K562 (cell line): ENCODE results near the gene GPC3. TPM values are rescaled to one million over a fixed set of nuclear protein-coding genes. Genes with fewer than 3 reads are reported as not detected.

Experiments
- ATAC-seq: fragments of 200-7000 bp; cut with Tn5 transposase; 3 replicates; pipeline ENCODE4 v1.9.1; 2020; ENCODE audit warnings: moderate library complexity
- BruUV-seq: library from RNA; stranded (reverse); fragments of 400-500 nt; replicated peaks from 2 replicates; lab custom pipeline; 2021; lab: Mats Ljungman, UMichigan
- CTCF ChIA-PET: fragments of 300-600 bp; formaldehyde crosslinking; extraction: SDS; loops from one replicate; lab custom pipeline; 2021; ENCODE audit warnings: low intra/inter-chr PET ratio; lab: Yijun Ruan, JAX
- POLR2A ChIA-PET: fragments of 300-600, 350-650 bp; sonication (Branson Sonifier 250); formaldehyde crosslinking; extraction: SDS; loops from one replicate; lab custom pipeline; 2021; ENCODE audit warnings: antibody characterized with exemption, inconsistent platforms; lab: Yijun Ruan, JAX
- DNase-seq, 4 experiments: peaks; one replicate each; pipeline versions ENCODE4 v3.0.0 to v3.0.0-alpha.2; 2011 to 2018; ENCODE audit warnings: low spot score in 3 of 4, mixed read lengths in 3 of 4; ENCODE audit errors: extremely low read depth in 1 of 4
- FAIRE-seq: peaks from 2 replicates; lab custom pipeline; 2011; peaks lifted over from hg19 to GRCh38; lab: Jason Lieb, UNC
- H2AFZ ChIP-seq: 2 replicates; pipeline ENCODE4 v1.6.0; 2011; ENCODE audit warnings: low read depth, low read length, control low read depth, inconsistent platforms
- H3K27ac ChIP-seq: fragments of 200-600 bp; 3 replicates; pipeline ENCODE4 v1.8.0; 2011; ENCODE audit warnings: low read depth, mild to moderate bottlenecking, control low read depth, inconsistent platforms, low read length, moderate library complexity, mixed read lengths; ENCODE audit errors: extremely low read depth
- H3K27me3 ChIP-seq, 2 experiments: fragments of 300-600 bp in 1 of 2; 2 replicates in 1 of 2; 3 replicates in 1 of 2; pipeline versions ENCODE4 v1.6.0 to v1.8.0; 2011; ENCODE audit warnings: inconsistent platforms in 2 of 2, low read length in 2 of 2, mild to moderate bottlenecking in 1 of 2, mixed read lengths in 1 of 2, moderate library complexity in 1 of 2; ENCODE audit not compliant: control insufficient read depth in 2 of 2, insufficient read depth in 2 of 2
- H3K36me3 ChIP-seq: fragments of 300-600 bp; 3 replicates; pipeline ENCODE4 v1.8.0; 2011; ENCODE audit warnings: mild to moderate bottlenecking, low read length, inconsistent platforms; ENCODE audit not compliant: control insufficient read depth, insufficient read depth
- H3K4me1 ChIP-seq, 2 experiments: fragments of 200-600 bp in 1 of 2; replicated peaks in 1 of 2; 2 replicates in 1 of 2; 3 replicates in 1 of 2; pipeline versions ENCODE4 v1.5.1 to v1.8.0; 2011; ENCODE audit warnings: inconsistent platforms in 2 of 2, low read length in 2 of 2, mild to moderate bottlenecking in 1 of 2, mixed read lengths in 1 of 2, moderate library complexity in 1 of 2; ENCODE audit not compliant: control insufficient read depth in 2 of 2, insufficient read depth in 2 of 2
- H3K4me2 ChIP-seq: 2 replicates; pipeline ENCODE4 v1.6.1; 2011; ENCODE audit warnings: low read length, control low read depth, inconsistent platforms, mixed read lengths; ENCODE audit not compliant: insufficient read depth
- H3K4me3 ChIP-seq: fragments of 200-600 bp; sonication (generic), shearing (Covaris generic); 2 replicates; pipeline ENCODE4 v1.5.1; 2016; ENCODE audit warnings: control low read depth, inconsistent platforms
- H3K79me2 ChIP-seq: fragments of 200-600 bp; 3 replicates; pipeline ENCODE4 v1.8.0; 2011; ENCODE audit warnings: low read length, inconsistent platforms; ENCODE audit not compliant: control insufficient read depth, insufficient read depth
- H3K9ac ChIP-seq, 2 experiments: 2 replicates each; pipeline versions ENCODE4 v1.6.0 to v1.6.1; 2011; ENCODE audit warnings: low read depth in 2 of 2, low read length in 2 of 2, control low read depth in 1 of 2, inconsistent platforms in 1 of 2, mild to moderate bottlenecking in 1 of 2, mixed read lengths in 1 of 2; ENCODE audit not compliant: insufficient read depth in 1 of 2
- H3K9me1 ChIP-seq: one replicate; pipeline ENCODE4 v1.6.0; 2011; ENCODE audit warnings: inconsistent platforms, mild to moderate bottlenecking, low read length, moderate library complexity; ENCODE audit not compliant: control insufficient read depth, insufficient read depth
- H3K9me3 ChIP-seq: replicated peaks from 2 replicates; pipeline ENCODE4 v1.5.1; 2011; ENCODE audit warnings: low read depth, low read length, inconsistent platforms; ENCODE audit not compliant: control insufficient read depth, insufficient read depth
- H4K20me1 ChIP-seq: replicated peaks from 2 replicates; pipeline ENCODE4 v1.6.1; 2011; ENCODE audit warnings: low read length, inconsistent platforms, mixed read lengths; ENCODE audit not compliant: control insufficient read depth, insufficient read depth
- BCOR ChIP-seq: fragments of 450-650 bp; IDR thresholded peaks from 2 replicates; pipeline ENCODE4 v1.6.1; 2016
- CBFA2T3 ChIP-seq: fragments of 450-650 bp; IDR thresholded peaks from 2 replicates; pipeline ENCODE4 v1.6.1; 2017
- CBX3 ChIP-seq, 2 experiments: IDR thresholded peaks; 1 replicate in 1 of 2; 2 replicates in 1 of 2; pipeline ENCODE4 v1.6.1; 2012; ENCODE audit warnings: inconsistent platforms in 2 of 2, low read length in 2 of 2, borderline replicate concordance in 1 of 2, control low read depth in 1 of 2
- HNRNPL ChIP-seq: fragments of 200-400 bp; formaldehyde crosslinking; IDR thresholded peaks from 2 replicates; pipeline ENCODE4 v1.6.1; 2017; ENCODE audit warnings: low read depth, mild to moderate bottlenecking, low read length
- JUND ChIP-seq, 2 experiments: IDR thresholded peaks; 2 replicates in 1 of 2; 3 replicates in 1 of 2; pipeline ENCODE4 v1.6.1; 2011; ENCODE audit warnings: borderline replicate concordance in 2 of 2, low read depth in 2 of 2, low read length in 2 of 2, improper control_type of control experiment in 1 of 2, missing biosample characterization in 1 of 2, missing genetic modification characterization in 1 of 2, missing genetic modification reagents in 1 of 2
- NFRKB ChIP-seq: fragments of 450-650 bp; IDR thresholded peaks from 2 replicates; pipeline ENCODE4 v1.6.1; 2016; ENCODE audit warnings: low read depth
- PURB ChIP-seq: sonication (generic); formaldehyde crosslinking; IDR thresholded peaks from 2 replicates; pipeline ENCODE4 v1.9.0; 2021; ENCODE audit warnings: low read depth, mild to moderate bottlenecking, missing genetic modification reagents
- RBBP5 ChIP-seq: fragments of 200-600 bp; sonication (generic); IDR thresholded peaks from 2 replicates; pipeline ENCODE4 v1.6.1; 2012; ENCODE audit warnings: borderline replicate concordance, mild to moderate bottlenecking, low read length, control low read depth, inconsistent platforms; ENCODE audit not compliant: insufficient read depth, poor library complexity, severe bottlenecking
- SMARCB1 ChIP-seq: IDR thresholded peaks from 2 replicates; pipeline ENCODE4 v1.6.1; 2011; ENCODE audit warnings: improper control_type of control experiment, low read depth; ENCODE audit not compliant: insufficient read length
- SOX6 ChIP-seq: fragments of 450-650 bp; IDR thresholded peaks from 2 replicates; pipeline ENCODE4 v1.6.1; 2014; ENCODE audit warnings: mild to moderate bottlenecking
- STAT5B ChIP-seq: fragments of 250-450 bp; sonication (Bioruptor Pico); IDR thresholded peaks from 2 replicates; pipeline ENCODE4 v1.8.0; 2021; ENCODE audit warnings: mild to moderate bottlenecking, inconsistent platforms
- TCF7L2 ChIP-seq: fragments of 150-350 bp; IDR thresholded peaks from 2 replicates; pipeline ENCODE4 v1.6.1; 2016; ENCODE audit warnings: low read depth, mild to moderate bottlenecking, low read length, moderate library complexity
- ZBTB17 ChIP-seq: fragments of 450-650 bp; formaldehyde crosslinking; IDR thresholded peaks from 2 replicates; pipeline ENCODE4 v1.4.0; 2020; ENCODE audit warnings: mild to moderate bottlenecking
- ZNF436 ChIP-seq: fragments of 250-450, 450-650 bp; sonication (Bioruptor Pico); formaldehyde crosslinking; IDR thresholded peaks from 2 replicates; pipeline ENCODE4 v1.7.0; 2020; ENCODE audit warnings: mild to moderate bottlenecking
- WGBS: fragments of 100-300 bp; shearing (Covaris generic); methylation state at CpG from one replicate; pipeline ENCODE4 v1.1.6; 2016; ENCODE audit warnings: low coverage, mixed read lengths; ENCODE audit not compliant: insufficient coverage; ENCODE audit errors: missing lambda C conversion rate; 5-methylcytosine and 5-hydroxymethylcytosine counted together
- in situ Hi-C: fragments of 300-500 bp; cut with MboI; formaldehyde crosslinking; loops from 4 replicates; pipeline ENCODE4 v1.15.0; 2018; ENCODE audit warnings: inconsistent platforms, mixed read lengths
- intact Hi-C: fragments of 100-400 bp; cut with micrococcal nuclease; formaldehyde crosslinking; loops from 2 replicates; pipeline ENCODE4 v1.14.2; 2022
- polyA plus RNA-seq, 8 experiments: library from polyadenylated mRNA; depleted of rRNA in 4 of 8; stranded (reverse) in 5 of 8; unstranded in 3 of 8; fragments of >200 nt; fragmentation: Nextera tagmentation in 2 of 8; fragmentation: Illumina TruSeq in 1 of 8; extraction: Ambion mirVana in 2 of 8; extraction: Trizol in 1 of 8; gene quantifications; 2 replicates each; pipeline versions ENCODE4 v1.2.1 to v1.2.3, GENCODE V29; 2011 to 2014; ENCODE audit warnings: inconsistent platforms in 1 of 8, missing spikeins in 1 of 8
- total RNA-seq, 7 experiments: library from RNA; depleted of rRNA in 6 of 7; stranded (reverse); fragments of >200 nt in 6 of 7; fragmentation: Illumina TruSeq in 2 of 7; extraction: Trizol in 2 of 7; gene quantifications; 2 replicates each; pipeline versions ENCODE4 v1.2.1 to v1.2.3, GENCODE V29; 2011 to 2021; ENCODE audit warnings: low replicate concordance in 1 of 7
- TF ChIP-seq, protein P1 (sequence below): fragments of 250-450 bp; sonication (Bioruptor Pico); IDR thresholded peaks from 2 replicates; pipeline ENCODE4 v1.8.0; 2021; ENCODE audit warnings: moderate library complexity, mild to moderate bottlenecking, inconsistent platforms
- TF ChIP-seq, protein P2 (sequence below): fragments of 250-450 bp; sonication (Bioruptor Pico); IDR thresholded peaks from 2 replicates; pipeline ENCODE4 v1.4.0; 2020; ENCODE audit warnings: mild to moderate bottlenecking, moderate library complexity

The GPC3 gene
- total and polyA plus RNA-seq, 9 of the 15 experiments (the other 6 are each of a cell fraction or from before 2014, with no cell fraction given): 0.42 TPM; not detected in 8

DNA sequence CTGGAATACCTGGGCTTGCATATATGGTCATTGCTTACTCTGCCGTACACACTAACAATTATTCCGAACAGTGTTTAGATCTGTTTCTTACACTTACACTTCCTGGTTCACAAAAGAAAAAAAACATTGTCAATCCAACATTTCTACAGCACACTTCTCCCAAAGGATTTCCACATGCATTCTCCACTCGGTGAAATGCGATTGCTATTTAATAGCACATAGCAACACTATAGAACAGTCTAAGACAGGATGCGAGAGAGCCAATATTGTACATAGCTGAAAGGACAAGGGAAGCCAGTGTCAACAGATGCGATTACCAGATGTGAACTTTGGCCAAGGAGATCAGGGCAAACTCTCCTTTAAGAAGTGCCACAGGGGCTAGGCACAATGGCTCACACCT, 349.4 kb downstream of the GPC3 start:
- no peak for ATAC-seq
- no peaks in the 10 kb centered on the region for H3K9me3 ChIP-seq
- 3% methylated on average over 6 of the region's 6 CpGs for WGBS
- ChIA-PET POLR2A (no interaction called here), CTCF (no interaction called here)
- no peak for DNase-seq
- no peaks in the 10 kb centered on the region for H3K79me2 ChIP-seq
- in situ Hi-C loops: no loop called here
- no peaks in the 10 kb centered on the region for H3K4me1 ChIP-seq
- no peaks in the 10 kb centered on the region for H3K27me3 ChIP-seq
- no peak overlapping the region for H2AFZ ChIP-seq
- no peaks in the 10 kb centered on the region for H3K36me3 ChIP-seq
- intact Hi-C loops: no loop called here
- no peak overlapping the region for H3K4me3 ChIP-seq
- no peaks in the 10 kb centered on the region for H3K9me1 ChIP-seq
- H4K20me1 ChIP-seq: no peaks in the 10 kb centered on the region
- TF ChIP-seq RBBP5: no peak
- no peak for TF ChIP-seq NFRKB
- TF ChIP-seq ZBTB17 (CRISPR knock-in tag): no peak
- TF ChIP-seq, protein P1, sequence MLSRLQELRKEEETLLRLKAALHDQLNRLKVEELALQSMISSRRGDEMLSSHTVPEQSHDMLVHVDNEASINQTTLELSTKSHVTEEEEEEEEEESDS: no peak
- TF ChIP-seq SMARCB1: no peak
- no peak for TF ChIP-seq SOX6
- no peak for TF ChIP-seq PURB (CRISPR knock-in tag)
- TF ChIP-seq BCOR: no peak
- TF ChIP-seq, all 486 proteins: peak for 0
- BruUV-seq: no TSS peak
- Histone ChIP-seq H3K4me2 (no peak overlapping the region), H3K9ac (no peak overlapping the region), H3K27ac (no peak overlapping the region)
- no peak for FAIRE-seq

DNA sequence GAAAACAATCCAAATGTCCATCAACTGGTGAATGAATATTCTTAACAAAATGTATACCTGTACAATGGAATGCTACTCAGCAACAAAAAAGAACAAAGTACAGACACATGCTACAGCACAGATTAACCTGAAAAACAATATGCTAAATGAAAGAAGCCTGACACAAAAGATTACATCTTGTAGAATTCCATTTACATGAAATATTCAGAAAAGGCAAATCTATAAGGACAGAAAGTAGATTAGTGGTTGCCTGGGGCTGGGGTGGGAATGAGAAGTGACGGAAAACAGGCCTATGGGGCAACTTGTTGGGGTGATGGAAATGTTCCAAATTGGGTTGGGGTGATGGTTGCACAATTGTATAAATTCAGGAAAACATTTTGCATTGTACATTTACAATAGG, 351.0 kb downstream of the GPC3 start:
- H3K4me3 ChIP-seq: no peak overlapping the region
- H3K27me3 ChIP-seq: no peaks in the 10 kb centered on the region
- H3K4me2 ChIP-seq: no peak overlapping the region
- CTCF ChIA-PET: no interaction called here
- intact Hi-C loops: no loop called here
- DNase-seq (no peak), ATAC-seq (no peak), FAIRE-seq (no peak)
- no peak overlapping the region for H2AFZ ChIP-seq
- no peaks in the 10 kb centered on the region for H3K36me3 ChIP-seq
- H3K27ac ChIP-seq: no peak overlapping the region
- no peaks in the 10 kb centered on the region for H3K4me1 ChIP-seq
- no peaks in the 10 kb centered on the region for H3K9me1 ChIP-seq
- H4K20me1 ChIP-seq: no peaks in the 10 kb centered on the region
- no peak overlapping the region for H3K9ac ChIP-seq
- WGBS: 0% methylated on average over 1 of the region's 1 CpG
- no peaks in the 10 kb centered on the region for H3K79me2 ChIP-seq
- POLR2A ChIA-PET: no interaction called here
- in situ Hi-C loops: no loop called here
- no peaks in the 10 kb centered on the region for H3K9me3 ChIP-seq
- no TSS peak for BruUV-seq
- TF ChIP-seq TCF7L2 (no peak), STAT5B (no peak), CBFA2T3 (no peak), ZNF436 (no peak), CBX3 (IDR thresholded peaks at IDR 0.05; ENCODE audit: borderline replicate concordance in 1 of 2, low read length in 2 of 2) (no peak), HNRNPL (no peak), JUND (IDR thresholded peaks at IDR 0.05; ENCODE audit: borderline replicate concordance, low read depth, low read length) (no peak), JUND (tag; IDR thresholded peaks at IDR 0.05; ENCODE audit: borderline replicate concordance, low read depth, low read length) (no peak)
- TF ChIP-seq, protein P2, sequence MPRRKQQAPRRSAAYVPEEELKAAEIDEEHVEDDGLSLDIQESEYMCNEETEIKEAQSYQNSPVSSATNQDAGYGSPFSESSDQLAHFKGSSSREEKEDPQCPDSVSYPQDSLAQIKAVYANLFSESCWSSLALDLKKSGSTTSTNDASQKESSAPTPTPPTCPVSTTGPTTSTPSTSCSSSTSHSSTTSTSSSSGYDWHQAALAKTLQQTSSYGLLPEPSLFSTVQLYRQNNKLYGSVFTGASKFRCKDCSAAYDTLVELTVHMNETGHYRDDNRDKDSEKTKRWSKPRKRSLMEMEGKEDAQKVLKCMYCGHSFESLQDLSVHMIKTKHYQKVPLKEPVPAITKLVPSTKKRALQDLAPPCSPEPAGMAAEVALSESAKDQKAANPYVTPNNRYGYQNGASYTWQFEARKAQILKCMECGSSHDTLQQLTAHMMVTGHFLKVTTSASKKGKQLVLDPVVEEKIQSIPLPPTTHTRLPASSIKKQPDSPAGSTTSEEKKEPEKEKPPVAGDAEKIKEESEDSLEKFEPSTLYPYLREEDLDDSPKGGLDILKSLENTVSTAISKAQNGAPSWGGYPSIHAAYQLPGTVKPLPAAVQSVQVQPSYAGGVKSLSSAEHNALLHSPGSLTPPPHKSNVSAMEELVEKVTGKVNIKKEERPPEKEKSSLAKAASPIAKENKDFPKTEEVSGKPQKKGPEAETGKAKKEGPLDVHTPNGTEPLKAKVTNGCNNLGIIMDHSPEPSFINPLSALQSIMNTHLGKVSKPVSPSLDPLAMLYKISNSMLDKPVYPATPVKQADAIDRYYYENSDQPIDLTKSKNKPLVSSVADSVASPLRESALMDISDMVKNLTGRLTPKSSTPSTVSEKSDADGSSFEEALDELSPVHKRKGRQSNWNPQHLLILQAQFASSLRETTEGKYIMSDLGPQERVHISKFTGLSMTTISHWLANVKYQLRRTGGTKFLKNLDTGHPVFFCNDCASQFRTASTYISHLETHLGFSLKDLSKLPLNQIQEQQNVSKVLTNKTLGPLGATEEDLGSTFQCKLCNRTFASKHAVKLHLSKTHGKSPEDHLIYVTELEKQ: no peak
